PC-9 (cell line): ENCODE data around the gene APBA2. TPM values are rescaled to one million over a fixed set of nuclear protein-coding genes. Genes with fewer than 3 reads are reported as not detected.

Experiments
- BruUV-seq: library from RNA; stranded (reverse); fragments of 400-500 nt; replicated peaks from 2 replicates; lab custom pipeline; 2021; lab: Mats Ljungman, UMichigan
- CTCF ChIA-PET: fragments of 300-600 bp; sonication (Branson Sonifier 250); formaldehyde crosslinking; loops from one replicate; lab custom pipeline; 2022; ENCODE audit warnings: antibody characterized with exemption; lab: Charles Lee
- POLR2A ChIA-PET: fragments of 300-600 bp; sonication (Branson Sonifier 250); formaldehyde crosslinking; loops from one replicate; lab custom pipeline; 2022; ENCODE audit warnings: antibody characterized with exemption; ENCODE audit not compliant: unreplicated experiment; lab: Charles Lee
- DNase-seq, 2 experiments: peaks; one replicate each; pipeline versions ENCODE4 v3.0.0 to v3.0.0-alpha.2; 2015 to 2022; ENCODE audit warnings: mixed read lengths in 1 of 2
- H2AFZ ChIP-seq: fragments of 200-600 bp; sonication (generic); 2 replicates; pipeline ENCODE4 v1.8.1; 2017; ENCODE audit warnings: antibody characterized with exemption
- H3F3A ChIP-seq: fragments of 200-600 bp; sonication (generic); 2 replicates; pipeline ENCODE4 v1.8.1; 2017; ENCODE audit warnings: antibody characterized with exemption, mild to moderate bottlenecking, low read depth; ENCODE audit not compliant: insufficient read depth
- H3K27ac ChIP-seq: fragments of 200-600 bp; sonication (generic); 2 replicates; pipeline ENCODE4 v1.6.1; 2016; ENCODE audit warnings: mixed run types
- H3K27me3 ChIP-seq: fragments of 200-600 bp; sonication (generic); 2 replicates; pipeline ENCODE4 v1.6.1; 2016; ENCODE audit warnings: low read depth, mixed run types; ENCODE audit not compliant: insufficient read depth
- H3K36me3 ChIP-seq: fragments of 200-600 bp; sonication (generic); 2 replicates; pipeline ENCODE4 v1.6.1; 2016; ENCODE audit warnings: low read depth, mixed run types
- H3K4me1 ChIP-seq: fragments of 200-600 bp; sonication (generic); replicated peaks from 2 replicates; pipeline ENCODE4 v1.6.1; 2016; ENCODE audit warnings: mixed run types; ENCODE audit not compliant: insufficient read depth
- H3K4me2 ChIP-seq: fragments of 200-600 bp; sonication (generic); 2 replicates; pipeline ENCODE4 v1.6.1; 2017; ENCODE audit warnings: mixed run types
- H3K4me3 ChIP-seq: fragments of 200-600 bp; sonication (generic); 2 replicates; pipeline ENCODE4 v1.6.1; 2016; ENCODE audit warnings: mixed run types
- H3K79me2 ChIP-seq: fragments of 200-600 bp; sonication (generic); 2 replicates; pipeline ENCODE4 v1.6.1; 2017; ENCODE audit warnings: low read depth, mixed run types
- H3K9me2 ChIP-seq: fragments of 200-600 bp; sonication (generic); 2 replicates; pipeline ENCODE4 v1.8.1; 2017; ENCODE audit warnings: mild to moderate bottlenecking; ENCODE audit not compliant: insufficient read depth
- H3K9me3 ChIP-seq: fragments of 200-600 bp; sonication (generic); 2 replicates; pipeline ENCODE4 v1.8.1; 2016; ENCODE audit warnings: low read depth; ENCODE audit not compliant: insufficient read depth
- H4K20me1 ChIP-seq: fragments of 200-600 bp; sonication (generic); 2 replicates; pipeline ENCODE4 v1.8.1; 2017; ENCODE audit not compliant: insufficient read depth
- EZH2 ChIP-seq: fragments of 200-600 bp; sonication (generic); IDR thresholded peaks from 2 replicates; pipeline ENCODE4 v1.8.0; 2017; ENCODE audit warnings: antibody characterized with exemption, low read depth
- intact Hi-C: fragments of 100-400 bp; cut with micrococcal nuclease; formaldehyde crosslinking; loops from one replicate; pipeline ENCODE4 v1.10.0; 2022; ENCODE audit not compliant: unreplicated experiment
- total RNA-seq: library from RNA; stranded (reverse); gene quantifications from 2 replicates; pipeline ENCODE4 v1.2.3, GENCODE V29; 2021
- TF ChIP-seq, protein P1 (sequence below): fragments of 200-600 bp; sonication (generic); conservative IDR thresholded peaks from 2 replicates; pipeline ENCODE4 v1.6.1; 2017; ENCODE audit warnings: mixed run types, antibody characterized with exemption, mild to moderate bottlenecking, moderate library complexity

The APBA2 gene
- total RNA-seq, 1 experiment from 2014 or later, result not detected

DNA sequence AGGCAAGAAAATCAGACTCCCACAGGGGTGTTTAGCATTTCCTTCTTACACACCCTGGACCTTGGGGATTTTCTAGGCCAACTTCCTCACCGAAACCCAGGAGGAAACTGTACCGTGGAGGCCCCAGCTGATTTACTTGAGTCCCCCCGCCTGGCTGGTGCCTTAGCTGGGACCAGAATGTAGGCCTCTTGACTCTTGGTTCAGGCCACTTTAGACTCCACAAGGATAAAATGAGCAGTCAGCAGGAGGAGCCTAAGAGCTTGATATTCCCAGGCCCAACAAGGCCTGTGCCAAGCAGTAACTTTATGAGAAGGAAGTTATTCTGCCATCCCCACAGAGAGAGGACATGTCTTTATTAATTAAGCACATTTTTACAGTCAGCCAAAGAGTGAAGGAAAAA lies 4.6 kb upstream of the APBA2 start:
- TF ChIP-seq EZH2, result no peak
- TF ChIP-seq, protein P1, sequence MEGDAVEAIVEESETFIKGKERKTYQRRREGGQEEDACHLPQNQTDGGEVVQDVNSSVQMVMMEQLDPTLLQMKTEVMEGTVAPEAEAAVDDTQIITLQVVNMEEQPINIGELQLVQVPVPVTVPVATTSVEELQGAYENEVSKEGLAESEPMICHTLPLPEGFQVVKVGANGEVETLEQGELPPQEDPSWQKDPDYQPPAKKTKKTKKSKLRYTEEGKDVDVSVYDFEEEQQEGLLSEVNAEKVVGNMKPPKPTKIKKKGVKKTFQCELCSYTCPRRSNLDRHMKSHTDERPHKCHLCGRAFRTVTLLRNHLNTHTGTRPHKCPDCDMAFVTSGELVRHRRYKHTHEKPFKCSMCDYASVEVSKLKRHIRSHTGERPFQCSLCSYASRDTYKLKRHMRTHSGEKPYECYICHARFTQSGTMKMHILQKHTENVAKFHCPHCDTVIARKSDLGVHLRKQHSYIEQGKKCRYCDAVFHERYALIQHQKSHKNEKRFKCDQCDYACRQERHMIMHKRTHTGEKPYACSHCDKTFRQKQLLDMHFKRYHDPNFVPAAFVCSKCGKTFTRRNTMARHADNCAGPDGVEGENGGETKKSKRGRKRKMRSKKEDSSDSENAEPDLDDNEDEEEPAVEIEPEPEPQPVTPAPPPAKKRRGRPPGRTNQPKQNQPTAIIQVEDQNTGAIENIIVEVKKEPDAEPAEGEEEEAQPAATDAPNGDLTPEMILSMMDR, result no peak
- Histone ChIP-seq H4K20me1 (no peaks in the 10 kb centered on the region), H3F3A (no peaks in the 10 kb centered on the region), H3K79me2 (no peaks in the 10 kb centered on the region), H3K9me2 (no peaks in the 10 kb centered on the region), H3K27ac (no peak overlapping the region), H2AFZ (no peak overlapping the region), H3K4me1 (no peaks in the 10 kb centered on the region), H3K4me2 (no peak overlapping the region), H3K36me3 (no peaks in the 10 kb centered on the region), H3K4me3 (no peak overlapping the region), H3K27me3 (peaks cover 23% of the 10 kb centered on the region), H3K9me3 (no peaks in the 10 kb centered on the region)
- intact Hi-C loops, result no loop called here
- no TSS peak for BruUV-seq
- CTCF ChIA-PET, result no interaction called here
- POLR2A ChIA-PET, result no interaction called here
- DNase-seq, result no peak

DNA sequence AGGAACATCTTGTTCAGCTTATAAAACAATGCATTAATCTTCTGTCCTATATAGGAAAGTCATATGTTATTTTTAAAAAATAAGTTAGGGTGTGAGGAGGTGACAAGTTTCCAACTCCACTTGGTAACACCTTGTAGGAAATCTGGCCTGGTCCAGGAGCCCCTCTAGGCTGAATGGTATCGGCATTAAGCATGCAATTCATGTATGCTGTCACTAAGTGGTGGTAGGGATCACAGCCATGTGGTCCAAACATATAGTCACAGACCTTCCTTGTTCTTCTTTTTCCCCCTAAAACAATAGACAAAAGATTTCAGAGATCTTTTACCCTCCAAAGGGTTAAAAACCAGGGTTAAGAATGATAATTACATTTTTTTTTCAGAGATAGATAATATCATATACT lies 4.2 kb upstream of the APBA2 start:
- Histone ChIP-seq H3K79me2 (no peaks in the 10 kb centered on the region), H3K4me1 (no peaks in the 10 kb centered on the region), H3F3A (no peaks in the 10 kb centered on the region), H2AFZ (no peak overlapping the region), H3K4me3 (no peak overlapping the region), H3K27me3 (peaks cover 21% of the 10 kb centered on the region), H3K9me2 (no peaks in the 10 kb centered on the region), H4K20me1 (no peaks in the 10 kb centered on the region), H3K36me3 (no peaks in the 10 kb centered on the region), H3K9me3 (no peaks in the 10 kb centered on the region), H3K4me2 (no peak overlapping the region), H3K27ac (no peak overlapping the region)
- TF ChIP-seq, protein P1, result no peak
- TF ChIP-seq EZH2, result no peak
- no TSS peak for BruUV-seq
- no peak for DNase-seq
- CTCF ChIA-PET, result no interaction called here
- intact Hi-C loops, result no loop called here
- POLR2A ChIA-PET, result no interaction called here

DNA sequence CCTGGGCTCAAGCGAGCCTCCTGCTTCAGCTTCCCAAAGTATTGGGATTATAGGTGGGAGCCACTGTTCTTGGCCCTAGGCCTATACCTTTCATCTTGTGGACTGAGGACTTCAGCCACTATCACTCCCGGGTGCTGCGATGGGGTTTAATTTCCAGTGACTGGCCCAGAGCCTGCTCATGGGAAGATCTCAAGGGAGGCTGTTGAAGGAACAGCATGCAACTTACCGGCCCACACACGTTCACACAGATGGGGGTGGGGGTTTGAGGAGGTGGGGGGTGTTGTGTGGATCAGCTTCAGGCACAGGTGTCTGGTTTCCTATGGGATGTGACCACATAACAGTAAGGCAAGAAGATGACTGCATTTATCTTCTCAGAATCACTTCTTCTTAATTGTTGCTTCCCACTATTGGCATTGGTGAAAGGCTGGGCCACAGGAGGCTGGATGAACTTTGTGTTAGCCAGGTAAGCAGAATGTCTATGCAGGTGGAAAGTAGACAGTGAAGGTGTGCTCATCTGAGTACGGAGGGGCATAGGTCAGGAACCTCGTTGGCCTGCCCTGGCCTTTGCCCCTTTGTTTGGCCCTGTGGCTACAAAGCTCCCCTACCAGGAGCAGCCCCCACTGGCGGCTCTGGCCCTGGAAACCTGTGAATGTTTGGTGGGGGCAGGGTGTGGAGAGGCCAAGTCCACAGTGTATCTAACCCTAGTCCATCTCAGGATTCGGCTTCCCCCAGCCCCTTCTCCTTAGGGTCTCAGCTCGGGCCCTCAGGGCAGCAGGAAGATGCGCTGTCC lies 1.4 kb upstream of the APBA2 start:
- no peak overlapping the region for H3K4me2 ChIP-seq
- no peaks in the 10 kb centered on the region for H3F3A ChIP-seq
- CTCF ChIA-PET, result no interaction called here
- intact Hi-C loops, result no loop called here
- no peaks in the 10 kb centered on the region for H3K79me2 ChIP-seq
- no peak overlapping the region for H2AFZ ChIP-seq
- no peaks in the 10 kb centered on the region for H4K20me1 ChIP-seq
- H3K9me3 ChIP-seq, result no peaks in the 10 kb centered on the region
- no peaks in the 10 kb centered on the region for H3K9me2 ChIP-seq
- TF ChIP-seq, protein P1, result no peak
- no peak for TF ChIP-seq EZH2
- H3K27ac ChIP-seq, result no peak overlapping the region
- H3K27me3 ChIP-seq, result peaks cover 19% of the 10 kb centered on the region
- no peaks in the 10 kb centered on the region for H3K36me3 ChIP-seq
- no peak for DNase-seq
- no peaks in the 10 kb centered on the region for H3K4me1 ChIP-seq
- no TSS peak for BruUV-seq
- no peak overlapping the region for H3K4me3 ChIP-seq
- POLR2A ChIA-PET, result no interaction called here
